Naive B cell (primary cell): ENCODE results near the gene CDKN2D. TPM values are rescaled to one million over a fixed set of nuclear protein-coding genes. Genes with fewer than 3 reads are reported as not detected.
"Not testable (repeated sequence)": the region's sequence is repeated elsewhere in the genome, so short reads cannot be mapped to it uniquely, and the experiment has no call there.

ENCODE experiments used
- ATAC-seq, 2 donors: fragments of 150-1000 bp; cut with Tn5 transposase; 2 replicates each; pipeline ENCODE4 v1.10.0; 2021; ENCODE audit warnings: low read depth in 2 of 2, mild to moderate bottlenecking in 2 of 2, moderate library complexity in 2 of 2
- DNase-seq: peaks from one replicate; pipeline ENCODE4 v3.0.0; 2022
- H3K27ac Mint-ChIP-seq, 6 donors: one replicate each; pipeline ENCODE4 v1.8.0; 2020 to 2022; ENCODE audit warnings: mild to moderate bottlenecking in 6 of 6, mixed read lengths in 6 of 6, moderate library complexity in 5 of 6, inconsistent platforms in 2 of 6
- H3K27me3 Mint-ChIP-seq, 3 donors: one replicate each; pipeline ENCODE4 v1.8.0; 2021 to 2022; ENCODE audit warnings: mixed read lengths in 3 of 3, mild to moderate bottlenecking in 1 of 3
- H3K36me3 Mint-ChIP-seq, 2 donors: one replicate each; pipeline ENCODE4 v1.8.0; 2020 to 2022; ENCODE audit warnings: mixed read lengths in 2 of 2, inconsistent platforms in 1 of 2, mild to moderate bottlenecking in 1 of 2
- H3K4me1 Mint-ChIP-seq, 3 donors: one replicate each; pipeline ENCODE4 v1.8.0; 2020 to 2022; ENCODE audit warnings: mixed read lengths in 3 of 3, inconsistent platforms in 1 of 3, mild to moderate bottlenecking in 1 of 3, moderate library complexity in 1 of 3
- H3K4me3 Mint-ChIP-seq, 8 donors: one replicate each; pipeline ENCODE4 v1.8.0; 2020 to 2022; ENCODE audit warnings: mild to moderate bottlenecking in 8 of 8, mixed read lengths in 8 of 8, moderate library complexity in 8 of 8, inconsistent platforms in 2 of 8
- H3K9me3 Mint-ChIP-seq, 7 donors: one replicate each; pipeline ENCODE4 v1.8.0; 2020 to 2022; ENCODE audit warnings: mixed read lengths in 7 of 7, mild to moderate bottlenecking in 5 of 7, inconsistent platforms in 2 of 7, moderate library complexity in 1 of 7
- polyA plus RNA-seq, 6 donors: library from polyadenylated mRNA; unstranded; fragments of 300-500 nt; fragmentation: Illumina TruSeq; gene quantifications; one replicate each; pipeline ENCODE4 v1.2.3, GENCODE V29; 2021; ENCODE audit warnings: low read depth in 6 of 6

Gene CDKN2D
- polyA plus RNA-seq, 6 donors from 2014 or later = 110 to 209 (median 153) TPM

- H3K36me3 Mint-ChIP-seq = no peaks in the 10 kb centered on the region
- no peaks in the 10 kb centered on the region for H3K27me3 Mint-ChIP-seq
- ATAC-seq (peak; percentile 33 to 41), DNase-seq (peak; percentile 25)
- peaks cover 24 to 43% (median 33%) of the 10 kb centered on the region in 3 donors for H3K4me1 Mint-ChIP-seq
- H3K4me3 Mint-ChIP-seq = peak overlapping the region in 7 of 8 donors; percentile 19 to 86 (median 69)
- no peaks in the 10 kb centered on the region for H3K9me3 Mint-ChIP-seq
- H3K27ac Mint-ChIP-seq = peak overlapping the region; percentile 88 to 97 (median 95)
These were observed 15.6 kb downstream of the CDKN2D start for GRCh38 chr19:10553087-10553667.

- H3K9me3 Mint-ChIP-seq = no peaks in the 10 kb centered on the region
- H3K4me3 Mint-ChIP-seq = peak overlapping the region in 4 of 8 donors; percentile 54 to 82 (median 64)
- H3K36me3 Mint-ChIP-seq = no peaks in the 10 kb centered on the region
- peaks cover 21 to 43% (median 33%) of the 10 kb centered on the region in 3 donors for H3K4me1 Mint-ChIP-seq
- ATAC-seq (no peak), DNase-seq (no peak)
- peak overlapping the region in 5 of 6 donors; percentile 75 to 97 (median 95) for H3K27ac Mint-ChIP-seq
- no peaks in the 10 kb centered on the region for H3K27me3 Mint-ChIP-seq
These were observed 16.2 kb downstream of the CDKN2D start for GRCh38 chr19:10552510-10553053.

- no peak for ATAC-seq
These were observed 17.0 kb downstream of the CDKN2D start for GRCh38 chr19:10551698-10552301.

GRCh38 chr19:10551006-10551405, 17.8 kb downstream of the CDKN2D start:
- H3K27ac Mint-ChIP-seq, DNase-seq, H3K4me3 Mint-ChIP-seq, H3K27me3 Mint-ChIP-seq, H3K36me3 Mint-ChIP-seq, ATAC-seq, H3K9me3 Mint-ChIP-seq: not testable (repeated sequence)
- peaks cover 21 to 43% (median 32%) of the 10 kb centered on the region in 3 donors for H3K4me1 Mint-ChIP-seq

More at GRCh38 chr19:10551698-10552301, 17.0 kb downstream of the CDKN2D start:
- Mint-ChIP-seq H3K36me3 (no peaks in the 10 kb centered on the region), H3K4me3 (peak overlapping the region in 1 of 8 donors; percentile 42), H3K9me3 (no peaks in the 10 kb centered on the region), H3K27me3 (no peaks in the 10 kb centered on the region), H3K4me1 (peaks cover 21 to 43% (median 33%) of the 10 kb centered on the region in 3 donors), H3K27ac (peak overlapping the region in 3 of 6 donors; percentile 11 to 88 (median 60))
- no peak for DNase-seq

- Mint-ChIP-seq H3K27me3 (no peaks in the 10 kb centered on the region), H3K36me3 (no peaks in the 10 kb centered on the region), H3K27ac (peak overlapping the region in 1 of 6 donors; percentile 81), H3K4me1 (peaks cover 21 to 46% (median 26%) of the 10 kb centered on the region in 3 donors), H3K9me3 (no peaks in the 10 kb centered on the region), H3K4me3 (no peak overlapping the region)
- ATAC-seq = no peak
- DNase-seq = no peak
These were observed 18.4 kb downstream of the CDKN2D start for GRCh38 chr19:10550336-10550735.

- ATAC-seq = no peak
- Mint-ChIP-seq H3K27me3 (no peaks in the 10 kb centered on the region), H3K36me3 (no peaks in the 10 kb centered on the region), H3K4me3 (peak overlapping the region in 1 of 8 donors; percentile 36), H3K27ac (no peak overlapping the region), H3K4me1 (peaks cover 25 to 49% (median 28%) of the 10 kb centered on the region in 3 donors), H3K9me3 (no peaks in the 10 kb centered on the region)
- no peak for DNase-seq
These were observed 19.0 kb downstream of the CDKN2D start for GRCh38 chr19:10549733-10550132.

- Mint-ChIP-seq H3K9me3 (no peaks in the 10 kb centered on the region), H3K27me3 (no peaks in the 10 kb centered on the region), H3K36me3 (no peaks in the 10 kb centered on the region), H3K27ac (no peak overlapping the region), H3K4me3 (peak overlapping the region in 2 of 8 donors; percentile 35 to 36), H3K4me1 (peaks cover 20 to 44% (median 24%) of the 10 kb centered on the region in 3 donors)
- ATAC-seq (no peak), DNase-seq (no peak)
These were observed 20.0 kb downstream of the CDKN2D start for GRCh38 chr19:10548746-10549276.

- Mint-ChIP-seq H3K27ac (no peak overlapping the region), H3K27me3 (no peaks in the 10 kb centered on the region), H3K36me3 (no peaks in the 10 kb centered on the region), H3K4me1 (peaks cover 4 to 31% (median 16%) of the 10 kb centered on the region in 3 donors), H3K4me3 (peak overlapping the region in 1 of 8 donors; percentile 69), H3K9me3 (no peaks in the 10 kb centered on the region)
- ATAC-seq (no peak), DNase-seq (no peak)
These were observed 22.0 kb downstream of the CDKN2D start for GRCh38 chr19:10546817-10547216.

- Mint-ChIP-seq H3K27ac (peak overlapping the region in 4 of 6 donors; percentile 57 to 87 (median 84)), H3K4me1 (peaks cover 4 to 20% (median 16%) of the 10 kb centered on the region in 3 donors), H3K36me3 (no peaks in the 10 kb centered on the region), H3K9me3 (no peaks in the 10 kb centered on the region), H3K27me3 (peaks cover 4 to 10% (median 8%) of the 10 kb centered on the region in 3 donors), H3K4me3 (peak overlapping the region; percentile 81 to 95 (median 85))
- DNase-seq (no peak), ATAC-seq (no peak)
These were observed 24.0 kb downstream of the CDKN2D start for GRCh38 chr19:10544753-10545251.

GRCh38 chr19:10544242-10544752, 24.5 kb downstream of the CDKN2D start:
- H3K4me3 Mint-ChIP-seq = peak overlapping the region; percentile 81 to 95 (median 85)
- peak overlapping the region; percentile 82 to 93 (median 86) for H3K27ac Mint-ChIP-seq
- peaks cover 4 to 20% (median 16%) of the 10 kb centered on the region in 3 donors for H3K4me1 Mint-ChIP-seq
- no peaks in the 10 kb centered on the region for H3K9me3 Mint-ChIP-seq
- no peak for DNase-seq
- H3K36me3 Mint-ChIP-seq = no peaks in the 10 kb centered on the region
- no peak for ATAC-seq
- H3K27me3 Mint-ChIP-seq = peaks cover 4 to 13% (median 11%) of the 10 kb centered on the region in 3 donors

GRCh38 chr19:10543420-10544241, 25.1 kb downstream of the CDKN2D start, which contains the start of gene ATG4D:
ATG4D (plus strand) TSS chr19:10543904; CDS start chr19:10544091, 187 bp downstream.
- Mint-ChIP-seq H3K36me3 (no peaks in the 10 kb centered on the region), H3K4me1 (peaks cover 4 to 22% (median 16%) of the 10 kb centered on the region in 3 donors), H3K4me3 (peak within 1 kb of the TSS; percentile 81 to 95 (median 86)), H3K9me3 (no peaks in the 10 kb centered on the region), H3K27ac (peak within 1 kb of the TSS; percentile 83 to 94 (median 91)), H3K27me3 (peaks cover 8 to 15% (median 15%) of the 10 kb centered on the region in 3 donors)
- peak; percentile 77 for DNase-seq
- ATAC-seq = peak; percentile 82 to 84

- Mint-ChIP-seq H3K9me3 (no peaks in the 10 kb centered on the region), H3K4me1 (peaks cover 4 to 27% (median 16%) of the 10 kb centered on the region in 3 donors), H3K36me3 (no peaks in the 10 kb centered on the region), H3K27ac (peak overlapping the region in 5 of 6 donors; percentile 81 to 94 (median 83)), H3K4me3 (peak overlapping the region; percentile 81 to 92 (median 84)), H3K27me3 (peaks cover 8 to 21% (median 19%) of the 10 kb centered on the region in 3 donors)
- DNase-seq = no peak
- ATAC-seq = no peak
These were observed 25.7 kb downstream of the CDKN2D start for GRCh38 chr19:10543059-10543419.
